Keratinocyte (primary cell): Measurements from ENCODE around the gene MORF4L1. TPM values are rescaled to one million over a fixed set of nuclear protein-coding genes. Genes with fewer than 3 reads are reported as not detected.
"Not testable (repeated sequence)": the region's sequence is repeated elsewhere in the genome, so short reads cannot be mapped to it uniquely, and the experiment has no call there.

ENCODE experiments used
- DNase-seq: peaks from one replicate; pipeline ENCODE4 v3.0.0-alpha.2; 2011; ENCODE audit warnings: low read depth, missing footprints, low spot score
- FAIRE-seq: peaks from 2 replicates; lab custom pipeline; 2011; peaks lifted over from hg19 to GRCh38; lab: Jason Lieb, UNC
- H2AFZ ChIP-seq: 2 replicates; pipeline ENCODE4 v1.6.0; 2012; ENCODE audit warnings: low read length, control low read depth, inconsistent platforms; ENCODE audit not compliant: control insufficient read depth
- H3K27ac ChIP-seq: 2 replicates; pipeline ENCODE4 v1.5.1; 2011; ENCODE audit warnings: low read length; ENCODE audit not compliant: control insufficient read depth, insufficient read depth
- H3K27me3 ChIP-seq: 3 replicates; pipeline ENCODE4 v1.6.0; 2011; ENCODE audit warnings: low read length; ENCODE audit not compliant: control insufficient read depth, insufficient read depth; ENCODE audit errors: extremely low read depth
- H3K36me3 ChIP-seq, 2 experiments: 2 replicates in 1 of 2; 3 replicates in 1 of 2; pipeline ENCODE4 v1.5.1; 2011; ENCODE audit warnings: low read length in 2 of 2, mild to moderate bottlenecking in 1 of 2; ENCODE audit not compliant: control insufficient read depth in 2 of 2, insufficient read depth in 2 of 2; ENCODE audit errors: extremely low read depth in 1 of 2
- H3K4me1 ChIP-seq: 3 replicates; pipeline ENCODE4 v1.5.1; 2011; ENCODE audit warnings: low read length; ENCODE audit not compliant: control insufficient read depth, insufficient read depth; ENCODE audit errors: extremely low read depth
- H3K4me2 ChIP-seq: 3 replicates; pipeline ENCODE4 v1.6.0; 2011; ENCODE audit warnings: low read depth, low read length; ENCODE audit not compliant: control insufficient read depth, insufficient read depth; ENCODE audit errors: extremely low read depth
- H3K4me3 ChIP-seq, 3 experiments: fragments of 200-600 bp in 1 of 3; sonication (generic) in 1 of 3; 2 replicates in 2 of 3; 3 replicates in 1 of 3; pipeline ENCODE4 v1.5.1; 2011 to 2016; ENCODE audit warnings: low read length in 3 of 3, mild to moderate bottlenecking in 3 of 3, control low read depth in 2 of 3, inconsistent platforms in 1 of 3, low read depth in 1 of 3, mixed read lengths in 1 of 3, mixed run types in 1 of 3, moderate library complexity in 1 of 3; ENCODE audit not compliant: control insufficient read depth in 2 of 3, insufficient read depth in 2 of 3; ENCODE audit errors: extremely low read depth in 1 of 3
- H3K79me2 ChIP-seq: 2 replicates; pipeline ENCODE4 v1.6.0; 2012; ENCODE audit warnings: low read length; ENCODE audit not compliant: control insufficient read depth, insufficient read depth
- H3K9ac ChIP-seq: 3 replicates; pipeline ENCODE4 v1.6.0; 2011; ENCODE audit warnings: low read length; ENCODE audit not compliant: control insufficient read depth, insufficient read depth; ENCODE audit errors: extremely low read depth
- H3K9me1 ChIP-seq: 3 replicates; pipeline ENCODE4 v1.6.0; 2011; ENCODE audit warnings: low read length; ENCODE audit not compliant: control insufficient read depth, insufficient read depth; ENCODE audit errors: extremely low read depth
- H3K9me3 ChIP-seq: 2 replicates; pipeline ENCODE4 v1.5.1; 2012; ENCODE audit warnings: low read depth, low read length; ENCODE audit not compliant: control insufficient read depth
- H4K20me1 ChIP-seq: 3 replicates; pipeline ENCODE4 v1.6.0; 2011; ENCODE audit warnings: low read length; ENCODE audit not compliant: control insufficient read depth, insufficient read depth; ENCODE audit errors: extremely low read depth
- EZH2 ChIP-seq: IDR thresholded peaks from one replicate; pipeline ENCODE4 v1.6.1; 2012; ENCODE audit warnings: inconsistent platforms, mild to moderate bottlenecking, low read length, moderate library complexity
- dilution Hi-C: fragments of 300-500 bp; cut with MboI; formaldehyde crosslinking; loops from one replicate; pipeline ENCODE4 v1.7.0; 2020; ENCODE audit warnings: low sequenced_read_pairs; ENCODE audit not compliant: extremely low pct_ligation_motif_present
- polyA plus RNA-seq, 5 experiments: library from polyadenylated mRNA; depleted of rRNA in 3 of 5; stranded (reverse) in 3 of 5; stranded (forward) in 1 of 5; unstranded in 1 of 5; fragments of >200 nt; gene quantifications; 1 replicate in 1 of 5; 2 replicates in 3 of 5; 3 replicates in 1 of 5; pipeline versions ENCODE4 v1.2.1 to v1.2.3, GENCODE V29; 2011 to 2012; ENCODE audit warnings: missing spikeins in 2 of 5, low read depth in 1 of 5, low replicate concordance in 1 of 5
- TF ChIP-seq, protein P1 (sequence below), 3 experiments: IDR thresholded peaks in 1 of 3; conservative IDR thresholded peaks in 1 of 3; optimal IDR thresholded peaks in 1 of 3; 2 replicates in 2 of 3; 3 replicates in 1 of 3; pipeline versions ENCODE3 to v1.5.1; 2011; ENCODE audit warnings: low read length in 3 of 3, mild to moderate bottlenecking in 3 of 3, moderate library complexity in 2 of 3, control low read depth in 1 of 3, inconsistent platforms in 1 of 3; ENCODE audit not compliant: insufficient read depth in 2 of 3; ENCODE audit errors: extremely low read depth in 1 of 3

Gene MORF4L1
- polyA plus RNA-seq, 1 donor (not counting 4 experiments of a cell fraction or from before 2014, with no cell fraction given), result 281 TPM

DNA sequence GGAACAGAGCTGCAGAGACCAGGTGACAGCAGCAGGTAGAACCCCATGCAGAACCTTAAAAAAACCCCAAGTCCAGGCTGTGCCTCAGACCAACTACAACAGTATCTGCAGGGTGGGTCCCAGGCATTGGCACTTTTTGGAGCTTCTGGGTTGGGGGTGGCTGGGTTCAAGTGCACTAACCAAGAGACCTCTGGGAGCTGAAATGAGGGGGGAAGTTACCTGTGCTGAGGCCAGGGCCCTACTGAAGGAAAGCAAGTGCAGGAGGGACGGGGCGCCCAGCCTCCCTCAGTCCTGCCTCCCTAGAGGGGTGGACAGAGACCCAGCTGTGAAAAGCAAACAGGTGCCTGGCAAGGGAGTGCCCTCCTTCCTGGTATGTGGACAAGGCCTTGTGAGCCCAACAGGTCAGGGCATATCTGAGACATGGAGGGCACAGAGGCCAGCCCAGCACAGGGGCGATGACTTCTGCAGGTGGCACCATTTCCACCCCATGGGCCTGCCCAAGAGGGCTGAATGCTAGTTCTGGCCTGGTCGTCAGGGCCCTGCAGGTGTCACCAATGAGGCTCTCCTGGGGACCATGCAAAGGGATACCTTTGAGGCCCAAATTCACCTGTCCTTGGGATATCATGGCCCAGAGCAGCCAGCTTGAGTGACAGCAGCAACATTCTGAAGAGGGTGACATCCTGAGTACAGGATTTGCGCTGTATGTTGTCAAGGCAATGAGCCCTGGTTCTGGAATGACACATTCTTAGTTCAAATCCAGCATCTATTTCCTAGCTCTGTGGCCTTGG, 53.5 kb downstream of the MORF4L1 start:
- FAIRE-seq (no peak), DNase-seq (no peak)
- Histone ChIP-seq H2AFZ (no peak overlapping the region), H3K27ac (no peak overlapping the region), H3K4me3 (no peak overlapping the region), H4K20me1 (no peaks in the 10 kb centered on the region), H3K9ac (no peak overlapping the region), H3K9me1 (no peaks in the 10 kb centered on the region), H3K4me2 (no peak overlapping the region), H3K36me3 (peaks cover 8 to 25% of the 10 kb centered on the region in 2 experiments), H3K27me3 (no peaks in the 10 kb centered on the region), H3K4me1 (peaks cover 14% of the 10 kb centered on the region), H3K9me3 (no peaks in the 10 kb centered on the region), H3K79me2 (no peaks in the 10 kb centered on the region)
- TF ChIP-seq, protein P1, sequence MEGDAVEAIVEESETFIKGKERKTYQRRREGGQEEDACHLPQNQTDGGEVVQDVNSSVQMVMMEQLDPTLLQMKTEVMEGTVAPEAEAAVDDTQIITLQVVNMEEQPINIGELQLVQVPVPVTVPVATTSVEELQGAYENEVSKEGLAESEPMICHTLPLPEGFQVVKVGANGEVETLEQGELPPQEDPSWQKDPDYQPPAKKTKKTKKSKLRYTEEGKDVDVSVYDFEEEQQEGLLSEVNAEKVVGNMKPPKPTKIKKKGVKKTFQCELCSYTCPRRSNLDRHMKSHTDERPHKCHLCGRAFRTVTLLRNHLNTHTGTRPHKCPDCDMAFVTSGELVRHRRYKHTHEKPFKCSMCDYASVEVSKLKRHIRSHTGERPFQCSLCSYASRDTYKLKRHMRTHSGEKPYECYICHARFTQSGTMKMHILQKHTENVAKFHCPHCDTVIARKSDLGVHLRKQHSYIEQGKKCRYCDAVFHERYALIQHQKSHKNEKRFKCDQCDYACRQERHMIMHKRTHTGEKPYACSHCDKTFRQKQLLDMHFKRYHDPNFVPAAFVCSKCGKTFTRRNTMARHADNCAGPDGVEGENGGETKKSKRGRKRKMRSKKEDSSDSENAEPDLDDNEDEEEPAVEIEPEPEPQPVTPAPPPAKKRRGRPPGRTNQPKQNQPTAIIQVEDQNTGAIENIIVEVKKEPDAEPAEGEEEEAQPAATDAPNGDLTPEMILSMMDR (optimal IDR thresholded peaks at IDR 0.05 in 1 of 3, IDR thresholded peaks at IDR 0.05 in 1 of 3, conservative IDR thresholded peaks at IDR 0.05 in 1 of 3; ENCODE audit: extremely low read depth in 1 of 3, insufficient read depth in 2 of 3, low read length in 3 of 3), result no peak
- no peak for TF ChIP-seq EZH2
- dilution Hi-C loops, result no loop called here

DNA sequence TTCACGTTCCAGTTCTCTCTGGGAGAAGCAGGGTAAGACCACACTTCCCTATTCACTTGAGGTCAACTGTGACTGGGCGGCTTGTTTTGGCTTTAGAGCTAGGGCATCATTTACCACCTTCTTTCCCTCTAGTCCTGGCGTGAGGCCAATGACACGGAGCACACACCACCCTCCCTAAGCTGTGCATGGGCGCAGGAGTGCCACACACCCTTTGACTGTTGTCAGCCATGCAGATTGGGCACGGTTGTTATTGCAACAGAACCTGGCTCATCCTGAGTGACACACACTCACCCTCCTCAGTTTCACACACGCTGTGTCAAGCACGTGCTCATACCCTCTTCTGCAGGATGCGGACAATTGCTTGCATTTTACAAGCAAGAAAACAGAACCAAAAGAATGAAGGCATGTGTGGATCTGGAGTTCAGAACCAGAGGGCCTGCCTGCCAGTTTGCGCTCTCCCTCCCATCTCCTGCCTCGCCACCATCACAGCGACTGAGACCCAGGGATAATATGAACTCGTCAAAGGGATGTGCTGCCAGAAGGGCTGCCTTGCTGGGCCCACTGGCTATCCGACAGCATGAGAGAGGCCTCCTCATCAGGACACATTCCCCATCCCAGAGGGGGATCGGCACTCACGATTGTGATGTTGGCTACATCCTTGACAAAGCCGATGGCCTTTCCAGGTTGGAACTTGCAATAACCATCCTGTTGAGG, 54.5 kb downstream of the MORF4L1 start:
- H2AFZ ChIP-seq, result no peak overlapping the region
- H3K27ac ChIP-seq, result no peak overlapping the region
- DNase-seq (no peak), FAIRE-seq (no peak)
- peaks cover 21% of the 10 kb centered on the region for H3K4me1 ChIP-seq
- dilution Hi-C loops, result no loop called here
- H3K79me2 ChIP-seq, result no peaks in the 10 kb centered on the region
- H3K4me3 ChIP-seq, result no peak overlapping the region
- no peak overlapping the region for H3K9ac ChIP-seq
- H4K20me1 ChIP-seq, result no peaks in the 10 kb centered on the region
- H3K36me3 ChIP-seq, result peaks cover 8 to 23% of the 10 kb centered on the region in 2 experiments
- no peaks in the 10 kb centered on the region for H3K9me3 ChIP-seq
- H3K4me2 ChIP-seq, result no peak overlapping the region
- no peaks in the 10 kb centered on the region for H3K9me1 ChIP-seq
- peaks cover 4% of the 10 kb centered on the region for H3K27me3 ChIP-seq
- no peak for TF ChIP-seq EZH2
- TF ChIP-seq, protein P1 (optimal IDR thresholded peaks at IDR 0.05 in 1 of 3, IDR thresholded peaks at IDR 0.05 in 1 of 3, conservative IDR thresholded peaks at IDR 0.05 in 1 of 3; ENCODE audit: extremely low read depth in 1 of 3, insufficient read depth in 2 of 3, low read length in 3 of 3), result no peak

DNA sequence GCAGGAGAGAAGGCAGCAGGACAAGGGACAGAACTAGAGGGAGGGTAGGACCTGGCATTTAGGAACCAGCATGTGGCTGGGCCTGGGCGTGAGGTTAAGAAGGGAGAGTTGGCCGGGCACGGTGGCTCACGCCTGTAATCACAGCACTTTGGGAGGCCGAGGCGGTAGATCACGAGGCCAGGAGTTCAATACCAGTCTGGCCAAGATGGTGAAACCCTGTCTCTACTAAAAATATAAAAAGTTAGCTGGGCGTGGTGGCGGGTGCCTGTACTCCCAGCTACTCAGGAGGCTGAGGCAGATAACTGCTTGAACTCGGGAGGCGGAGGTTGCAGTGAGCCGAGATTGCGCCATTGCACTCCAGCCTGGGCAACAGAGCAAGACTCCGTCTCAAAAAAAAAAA, 55.5 kb downstream of the MORF4L1 start:
- H2AFZ ChIP-seq, H3K4me3 ChIP-seq, H4K20me1 ChIP-seq, DNase-seq, H3K9ac ChIP-seq, dilution Hi-C loops, H3K9me1 ChIP-seq, H3K79me2 ChIP-seq, H3K27ac ChIP-seq, H3K9me3 ChIP-seq, H3K4me2 ChIP-seq, FAIRE-seq: not testable (repeated sequence)
- peaks cover 13% of the 10 kb centered on the region for H3K27me3 ChIP-seq
- peaks cover 0 to 17% of the 10 kb centered on the region in 2 experiments for H3K36me3 ChIP-seq
- peaks cover 21% of the 10 kb centered on the region for H3K4me1 ChIP-seq
